HepG2 (cell line): Measurements from ENCODE around the gene CCND1. TPM values are rescaled to one million over a fixed set of nuclear protein-coding genes. Genes with fewer than 3 reads are reported as not detected.

Experiments used
- DMTF1 ChIP-seq: sonication (generic); formaldehyde crosslinking; IDR thresholded peaks from 2 replicates; pipeline ENCODE4 v1.4.0; 2020; ENCODE audit warnings: mild to moderate bottlenecking, missing genetic modification reagents
- EP300 ChIP-seq, 3 experiments: sonication (generic) in 1 of 3; formaldehyde crosslinking in 1 of 3; IDR thresholded peaks; 2 replicates each; pipeline versions ENCODE4 v1.5.1 to v1.6.1; 2011 to 2020; ENCODE audit warnings: low read depth in 2 of 3, low read length in 2 of 3, borderline replicate concordance in 1 of 3, improper control_type of control experiment in 1 of 3, mild to moderate bottlenecking in 1 of 3, missing genetic modification reagents in 1 of 3, moderate library complexity in 1 of 3
- GABPA ChIP-seq, 2 experiments: IDR thresholded peaks; 2 replicates each; pipeline ENCODE4 v1.6.1; 2011 to 2016; ENCODE audit warnings: low read depth in 2 of 2, low read length in 1 of 2, missing biosample characterization in 1 of 2, missing genetic modification characterization in 1 of 2
- HMGXB4 ChIP-seq, 2 experiments: sonication (generic) in 1 of 2; formaldehyde crosslinking in 1 of 2; IDR thresholded peaks; 2 replicates each; pipeline versions ENCODE4 v1.4.0 to v1.6.1; 2018 to 2020; ENCODE audit warnings: missing genetic modification reagents in 2 of 2, borderline replicate concordance in 1 of 2, low read depth in 1 of 2, mild to moderate bottlenecking in 1 of 2, missing biosample characterization in 1 of 2
- IKZF5 ChIP-seq: IDR thresholded peaks from 2 replicates; pipeline ENCODE4 v1.6.1; 2018; ENCODE audit warnings: missing genetic modification reagents, mild to moderate bottlenecking, missing compliant biosample characterization
- IRF9 ChIP-seq: sonication (generic); formaldehyde crosslinking; IDR thresholded peaks from 2 replicates; pipeline ENCODE4 v1.8.0; 2022; ENCODE audit warnings: missing genetic modification reagents, mild to moderate bottlenecking, borderline replicate concordance
- KLF12 ChIP-seq: sonication (generic); formaldehyde crosslinking; IDR thresholded peaks from 2 replicates; pipeline ENCODE4 v1.4.0; 2020; ENCODE audit warnings: missing genetic modification reagents, borderline replicate concordance
- KLF13 ChIP-seq: sonication (generic); formaldehyde crosslinking; IDR thresholded peaks from 2 replicates; pipeline ENCODE4 v1.4.0; 2020; ENCODE audit warnings: mild to moderate bottlenecking, missing genetic modification reagents
- NONO ChIP-seq, 2 experiments: fragments of 450-650 bp in 1 of 2; sonication (generic) in 1 of 2; formaldehyde crosslinking in 1 of 2; IDR thresholded peaks in 1 of 2; conservative IDR thresholded peaks in 1 of 2; 2 replicates each; pipeline versions ENCODE4 v1.6.1 to v1.8.0; 2017 to 2022; ENCODE audit warnings: mild to moderate bottlenecking in 1 of 2, missing genetic modification reagents in 1 of 2, moderate library complexity in 1 of 2
- RFX3 ChIP-seq: IDR thresholded peaks from 2 replicates; pipeline ENCODE4 v1.6.1; 2016; ENCODE audit warnings: missing biosample characterization, missing genetic modification reagents
- TFDP1 ChIP-seq: IDR thresholded peaks from 2 replicates; pipeline ENCODE4 v1.6.1; 2016; ENCODE audit warnings: missing compliant biosample characterization, missing genetic modification reagents, borderline replicate concordance
- ZBTB3 ChIP-seq: sonication (generic); formaldehyde crosslinking; IDR thresholded peaks from 2 replicates; pipeline ENCODE4 v1.4.0; 2020; ENCODE audit warnings: low read depth, mild to moderate bottlenecking, moderate library complexity, missing genetic modification reagents, borderline replicate concordance
- ZFP82 ChIP-seq: sonication (generic); formaldehyde crosslinking; IDR thresholded peaks from 2 replicates; pipeline ENCODE4 v1.5.1; 2020; ENCODE audit warnings: mild to moderate bottlenecking, missing genetic modification reagents, borderline replicate concordance
- ZNF143 ChIP-seq: sonication (generic); formaldehyde crosslinking; IDR thresholded peaks from 2 replicates; pipeline ENCODE4 v1.4.0; 2020; ENCODE audit warnings: missing genetic modification reagents
- ZNF432 ChIP-seq: sonication (generic); formaldehyde crosslinking; IDR thresholded peaks from 2 replicates; pipeline ENCODE4 v1.5.0; 2020; ENCODE audit warnings: missing genetic modification reagents, mild to moderate bottlenecking, borderline replicate concordance
- ZNF556 ChIP-seq: sonication (generic); formaldehyde crosslinking; IDR thresholded peaks from 2 replicates; pipeline ENCODE4 v1.4.0; 2020; ENCODE audit warnings: mild to moderate bottlenecking, missing genetic modification reagents, borderline replicate concordance
- ZNF678 ChIP-seq: sonication (generic); formaldehyde crosslinking; IDR thresholded peaks from 2 replicates; pipeline ENCODE4 v1.4.0; 2020; ENCODE audit warnings: mild to moderate bottlenecking, missing genetic modification reagents
- ZNF883 ChIP-seq: sonication (generic); formaldehyde crosslinking; IDR thresholded peaks from 2 replicates; pipeline ENCODE4 v1.5.1; 2020; ENCODE audit warnings: mild to moderate bottlenecking, missing genetic modification reagents; ENCODE audit errors: not compliant biosample characterization
- polyA plus RNA-seq, 8 experiments: library from polyadenylated mRNA; depleted of rRNA in 3 of 8; stranded (reverse) in 7 of 8; unstranded in 1 of 8; fragments of >200 nt; fragmentation: Illumina TruSeq in 4 of 8; extraction: Trizol in 4 of 8; gene quantifications; 2 replicates each; pipeline versions ENCODE4 v1.2.1 to v1.2.3, GENCODE V29; 2011 to 2016; ENCODE audit warnings: low read depth in 4 of 8, missing spikeins in 1 of 8, mixed read lengths in 1 of 8; ENCODE audit not compliant: insufficient read depth in 1 of 8
- total RNA-seq, 5 experiments: library from RNA; depleted of rRNA; stranded (reverse); fragments of >200 nt; fragmentation: Illumina TruSeq; extraction: Trizol; gene quantifications; 2 replicates each; pipeline ENCODE4 v1.2.3, GENCODE V29; 2016; ENCODE audit warnings: low read depth in 1 of 5

CCND1 gene
- total and polyA plus RNA-seq, 2 of the 13 experiments (the other 11 are each of a cell fraction or from before 2014, with no cell fraction given): 107 to 136 TPM

- TF ChIP-seq HMGXB4 (CRISPR knock-in tag; IDR thresholded peaks at IDR 0.05; ENCODE audit: borderline replicate concordance in 1 of 2, low read depth in 1 of 2): no peak
- no peak for TF ChIP-seq ZBTB3
- no peak for TF ChIP-seq IRF9 (CRISPR knock-in tag)
- no peak for TF ChIP-seq GABPA (IDR thresholded peaks at IDR 0.05; ENCODE audit: low read depth, low read length)
- peak; percentile 32; the same call in 1 of the 2 replicates for TF ChIP-seq GABPA (CRISPR knock-in tag; IDR thresholded peaks at IDR 0.05; ENCODE audit: low read depth)
- no peak for TF ChIP-seq DMTF1 (CRISPR knock-in tag)
- TF ChIP-seq ZFP82 (CRISPR knock-in tag): no peak
- no peak for TF ChIP-seq ZNF432 (CRISPR knock-in tag)
- TF ChIP-seq KLF13: no peak
- TF ChIP-seq EP300 (IDR thresholded peaks at IDR 0.05; ENCODE audit: low read depth in 2 of 2, low read length in 2 of 2): no peak; a peak in 1 of 4 replicates
- peak; percentile 56; the same call in 1 of the 2 replicates for TF ChIP-seq EP300 (CRISPR knock-in tag; IDR thresholded peaks at IDR 0.05; ENCODE audit: borderline replicate concordance)
- TF ChIP-seq ZNF883: no peak
- TF ChIP-seq NONO (IDR thresholded peaks at IDR 0.05): no peak
- TF ChIP-seq NONO (CRISPR knock-in tag; conservative IDR thresholded peaks at IDR 0.05): 0 out of 2 replicates have a peak, but pooled peaks have one; percentile 32
- peak; percentile 63; the same call in 1 of the 2 replicates for TF ChIP-seq IKZF5 (CRISPR knock-in tag)
- no peak for TF ChIP-seq TFDP1 (CRISPR knock-in tag)
- TF ChIP-seq ZNF556 (CRISPR knock-in tag): no peak
- TF ChIP-seq KLF12 (CRISPR knock-in tag): no peak
- no peak for TF ChIP-seq ZNF143 (CRISPR knock-in tag)
- no peak for TF ChIP-seq RFX3
- no peak for TF ChIP-seq ZNF678 (CRISPR knock-in tag)
Observed at GRCh38 chr11:69700278-69701140, 59.6 kb downstream of the CCND1 start (continued).
